Measurements from ENCODE around the gene FYB1.

DNA sequence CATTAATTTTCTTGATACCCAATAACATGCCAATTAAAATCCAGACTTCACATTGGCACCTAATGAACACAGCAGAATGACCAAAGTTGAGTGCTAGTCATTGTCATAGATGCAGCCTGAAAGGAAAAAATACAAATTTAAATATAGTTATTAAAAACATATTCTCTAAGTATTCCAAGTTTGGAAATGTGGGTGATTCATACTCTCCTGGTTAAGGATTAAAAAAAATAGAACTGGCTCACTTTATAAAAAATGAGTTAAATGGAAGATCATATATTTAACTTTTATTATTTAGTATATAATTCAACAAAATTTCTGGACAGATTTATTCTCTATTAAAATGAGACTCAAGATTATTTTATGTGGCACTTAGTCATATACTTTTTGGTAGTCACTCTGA is 112.0 kb downstream of the FYB1 start:
- TF ChIP-seq, protein P1, sequence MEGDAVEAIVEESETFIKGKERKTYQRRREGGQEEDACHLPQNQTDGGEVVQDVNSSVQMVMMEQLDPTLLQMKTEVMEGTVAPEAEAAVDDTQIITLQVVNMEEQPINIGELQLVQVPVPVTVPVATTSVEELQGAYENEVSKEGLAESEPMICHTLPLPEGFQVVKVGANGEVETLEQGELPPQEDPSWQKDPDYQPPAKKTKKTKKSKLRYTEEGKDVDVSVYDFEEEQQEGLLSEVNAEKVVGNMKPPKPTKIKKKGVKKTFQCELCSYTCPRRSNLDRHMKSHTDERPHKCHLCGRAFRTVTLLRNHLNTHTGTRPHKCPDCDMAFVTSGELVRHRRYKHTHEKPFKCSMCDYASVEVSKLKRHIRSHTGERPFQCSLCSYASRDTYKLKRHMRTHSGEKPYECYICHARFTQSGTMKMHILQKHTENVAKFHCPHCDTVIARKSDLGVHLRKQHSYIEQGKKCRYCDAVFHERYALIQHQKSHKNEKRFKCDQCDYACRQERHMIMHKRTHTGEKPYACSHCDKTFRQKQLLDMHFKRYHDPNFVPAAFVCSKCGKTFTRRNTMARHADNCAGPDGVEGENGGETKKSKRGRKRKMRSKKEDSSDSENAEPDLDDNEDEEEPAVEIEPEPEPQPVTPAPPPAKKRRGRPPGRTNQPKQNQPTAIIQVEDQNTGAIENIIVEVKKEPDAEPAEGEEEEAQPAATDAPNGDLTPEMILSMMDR (conservative IDR thresholded peaks at IDR 0.05 in 1 of 2, IDR thresholded peaks at IDR 0.05 in 1 of 2; ENCODE audit: extremely low read depth in 1 of 2, insufficient read depth in 1 of 2, low read depth in 1 of 2, low read length in 2 of 2), result no peak
- TF ChIP-seq EZH2 (IDR thresholded peaks at IDR 0.05; ENCODE audit: borderline replicate concordance, low read length), result no peak
